Renal cortical epithelial cell (primary cell): Measurements from ENCODE around the gene CDH7. TPM values are rescaled to one million over a fixed set of nuclear protein-coding genes. Genes with fewer than 3 reads are reported as not detected.

ENCODE experiments used
- DNase-seq: peaks from one replicate; pipeline ENCODE4 v3.0.0-alpha.2; 2011; ENCODE audit warnings: low read depth
- total RNA-seq: library from RNA; depleted of rRNA; stranded (reverse); fragments of >200 nt; gene quantifications from 2 replicates; pipeline ENCODE4 v1.2.3, GENCODE V29; 2014

CDH7 gene
- total RNA-seq, 1 donor from 2014 or later: not detected

- DNase-seq: no peak
Observed at GRCh38 chr18:65768120-65768778, 17.4 kb downstream of the CDH7 start.

GRCh38 chr18:65769652-65770051, 18.8 kb downstream of the CDH7 start:
- DNase-seq: no peak

DNA sequence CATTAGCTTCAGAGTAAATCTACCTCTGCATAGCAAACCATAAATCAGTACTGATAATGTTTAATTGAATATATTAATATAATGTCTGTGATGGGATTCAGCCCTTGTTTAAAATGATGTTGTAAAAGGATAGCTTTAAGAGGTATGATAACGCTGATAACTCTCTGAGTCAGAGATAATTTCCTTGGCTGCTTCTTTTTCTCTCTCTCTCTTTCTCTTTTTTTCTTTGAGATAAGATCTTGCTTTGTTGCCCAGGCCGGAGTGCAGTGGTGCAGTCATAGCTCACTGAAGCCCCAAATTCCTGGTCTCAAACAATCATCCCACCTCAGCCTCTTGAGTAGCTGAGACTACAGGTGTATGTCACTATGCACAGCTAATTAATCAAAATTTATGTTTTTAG, 35.7 kb downstream of the CDH7 start:
- no peak for DNase-seq

GRCh38 chr18:65788373-65788772, 37.6 kb downstream of the CDH7 start:
- no peak for DNase-seq

GRCh38 chr18:65790604-65791003, 39.8 kb downstream of the CDH7 start:
- DNase-seq: no peak

DNA sequence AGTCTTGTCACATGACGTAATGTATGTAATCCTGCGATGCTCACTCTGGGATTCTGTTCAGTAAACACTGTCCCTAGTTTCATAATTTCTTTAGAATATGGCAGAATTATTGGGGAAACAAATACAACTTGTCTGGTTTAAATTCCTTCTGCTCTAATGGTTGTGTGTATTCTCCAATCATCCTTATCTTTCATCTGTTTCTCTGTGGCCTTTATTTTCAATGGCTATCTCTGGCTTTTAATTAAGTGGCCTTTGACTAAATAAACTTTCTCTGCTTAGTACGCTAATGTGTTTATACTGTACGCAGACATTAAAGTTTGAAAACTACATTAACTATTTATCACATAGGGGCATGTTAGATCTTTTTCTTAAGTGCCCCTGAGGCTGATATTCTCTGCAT, 40.9 kb downstream of the CDH7 start:
- DNase-seq: no peak

- DNase-seq: no peak
Observed at GRCh38 chr18:65792456-65793074, 41.8 kb downstream of the CDH7 start.

DNA sequence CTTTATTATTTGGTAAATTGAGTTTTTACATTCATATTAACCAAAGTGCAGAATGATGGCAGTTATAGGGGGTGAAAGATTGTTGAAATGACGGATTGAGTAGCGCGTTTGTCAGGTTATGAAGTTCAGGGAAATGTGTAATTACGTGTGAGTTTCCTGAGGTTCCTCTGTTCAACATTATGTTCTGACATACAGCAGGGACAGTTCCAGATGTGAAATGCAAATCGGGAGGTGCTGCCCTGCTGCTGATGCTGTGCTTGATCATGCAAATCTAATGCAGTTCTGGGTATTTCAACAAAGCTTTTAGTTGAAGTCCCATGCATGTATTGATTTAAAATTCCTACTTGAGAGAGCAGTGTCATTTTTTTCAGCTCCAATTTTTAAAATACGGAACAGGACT, 57.9 kb downstream of the CDH7 start:
- DNase-seq: no peak

GRCh38 chr18:65811307-65811706, 60.5 kb downstream of the CDH7 start:
- no peak for DNase-seq

GRCh38 chr18:65815506-65815905, 64.7 kb downstream of the CDH7 start:
- no peak for DNase-seq

GRCh38 chr18:65817178-65817577, 66.4 kb downstream of the CDH7 start:
- no peak for DNase-seq

GRCh38 chr18:65821911-65822310, 71.1 kb downstream of the CDH7 start:
- no peak for DNase-seq

- no peak for DNase-seq
Observed at GRCh38 chr18:65822826-65823225, 72.0 kb downstream of the CDH7 start.

DNA sequence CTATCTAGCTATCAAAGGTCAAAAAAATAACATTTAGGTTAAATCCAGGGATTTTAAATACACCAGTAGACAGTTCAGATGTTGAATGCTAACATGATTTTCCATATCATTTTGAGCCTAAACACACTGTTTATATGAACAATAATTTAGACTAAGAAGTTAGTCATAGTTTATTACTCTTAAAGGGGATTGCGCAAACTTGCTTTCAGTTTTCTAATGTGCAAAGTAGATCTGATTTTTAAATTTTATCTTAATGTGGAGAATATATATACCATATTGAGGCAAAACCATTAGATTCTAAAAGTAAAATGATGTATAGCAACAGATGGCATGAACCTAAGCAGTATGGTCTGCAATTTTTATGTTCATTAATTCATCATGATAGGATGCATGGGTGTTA, 76.6 kb downstream of the CDH7 start:
- no peak for DNase-seq

- DNase-seq: no peak
Observed at GRCh38 chr18:65835881-65836280, 85.1 kb downstream of the CDH7 start.

DNA sequence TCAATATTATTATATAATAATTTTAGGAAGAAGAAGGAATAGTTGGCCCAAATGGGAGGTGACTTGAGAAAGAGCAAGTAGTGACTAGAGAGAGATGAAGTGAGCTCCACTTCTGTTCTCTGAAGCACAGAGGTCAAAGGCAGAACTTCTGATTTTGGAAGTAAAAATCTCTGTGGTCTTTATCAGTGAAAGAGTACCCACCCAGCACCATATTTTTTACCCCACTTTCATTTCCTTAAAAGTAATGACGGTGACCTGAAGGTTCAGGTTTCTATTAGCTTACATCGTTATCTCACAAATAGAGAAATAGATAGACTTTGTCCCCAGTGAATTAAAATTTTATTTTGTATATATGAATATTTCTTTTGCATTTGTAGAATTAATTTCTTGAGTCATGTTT, 95.3 kb downstream of the CDH7 start:
- no peak for DNase-seq

DNA sequence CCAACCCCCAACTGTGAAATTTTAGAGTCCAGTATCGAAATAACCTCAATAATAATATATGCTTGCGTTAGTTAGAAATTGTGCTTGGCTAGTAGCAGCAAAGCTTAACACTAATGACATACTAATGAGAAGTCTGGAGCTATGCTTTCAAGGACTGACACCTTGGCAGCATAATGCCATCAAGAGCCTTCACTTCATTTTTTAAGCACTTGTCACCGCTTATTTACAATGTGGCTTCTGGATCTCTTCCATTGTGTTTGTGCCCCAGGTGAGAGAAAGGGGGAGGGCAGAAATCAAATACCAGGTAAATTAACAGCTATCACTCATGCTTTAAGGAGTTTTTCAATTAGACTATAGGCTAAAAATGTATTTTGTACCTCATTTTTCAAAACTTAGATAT, 101.5 kb downstream of the CDH7 start:
- DNase-seq: no peak

GRCh38 chr18:65859075-65859474, 108.3 kb downstream of the CDH7 start:
- no peak for DNase-seq

- DNase-seq: no peak
Observed at GRCh38 chr18:65869527-65869926, 118.7 kb downstream of the CDH7 start.

DNA sequence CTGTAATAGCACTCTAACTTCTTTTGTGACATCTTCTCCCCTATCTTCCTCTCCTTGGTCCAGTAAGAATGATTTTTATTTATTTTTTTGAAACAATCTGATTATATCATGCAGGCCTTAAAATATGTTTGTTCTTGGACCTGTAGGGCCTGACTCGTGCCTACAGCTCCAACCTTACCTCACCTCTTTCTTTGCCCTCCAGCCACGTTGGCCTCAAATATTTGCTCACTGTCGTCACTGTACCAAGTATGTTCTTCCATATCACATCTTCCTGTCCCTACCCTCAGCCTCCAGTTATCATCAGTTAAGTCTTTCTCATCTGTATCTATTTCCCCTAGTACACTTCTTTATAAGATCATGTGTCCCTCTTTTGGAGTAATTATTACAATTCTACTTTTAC, 125.5 kb downstream of the CDH7 start:
- no peak for DNase-seq

DNA sequence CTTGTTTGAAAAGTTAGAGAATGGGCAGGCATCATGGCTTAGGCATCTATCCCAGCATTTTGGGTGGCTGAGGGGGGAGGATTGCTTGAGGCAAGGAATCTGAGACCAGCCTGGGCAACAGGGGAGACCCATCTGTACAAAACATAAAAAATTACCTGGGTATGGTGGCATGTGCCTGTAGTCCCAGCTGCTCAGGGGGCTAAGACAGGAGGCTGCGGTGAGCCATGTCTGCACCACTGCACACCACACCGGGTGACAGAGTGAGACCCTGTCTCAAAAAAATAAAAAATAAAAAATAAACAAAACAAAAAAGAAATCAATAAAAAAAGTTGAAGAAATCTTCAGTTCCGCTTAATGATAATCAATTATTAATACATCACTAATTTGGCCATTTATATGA, 146.5 kb downstream of the CDH7 start:
- no peak for DNase-seq

GRCh38 chr18:65901522-65901921, 150.7 kb downstream of the CDH7 start:
- DNase-seq: no peak

DNA sequence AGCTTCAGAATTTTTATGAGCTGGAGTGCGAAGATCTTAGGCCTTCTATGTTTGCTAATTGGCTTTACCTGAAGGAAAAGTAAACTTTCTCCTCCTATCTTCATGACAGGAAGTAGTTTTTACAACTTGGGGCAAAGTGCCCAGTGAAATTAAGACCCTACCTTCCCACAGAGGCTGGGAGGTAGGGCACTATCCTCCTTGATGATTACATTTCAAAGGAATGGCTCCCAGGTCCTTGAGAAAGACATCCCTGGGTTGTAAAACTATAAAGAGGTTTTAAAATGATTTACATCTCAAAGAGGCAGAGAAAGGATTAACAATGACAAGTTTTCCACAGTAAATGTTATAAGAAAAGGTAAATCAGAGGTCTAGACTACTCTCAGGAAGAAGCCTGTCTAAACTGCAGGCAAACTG, 155.8 kb downstream of the CDH7 start:
- DNase-seq: no peak

- DNase-seq: no peak
Observed at GRCh38 chr18:65907281-65907680, 156.5 kb downstream of the CDH7 start.
